GM23338 (cell line): Measurements from ENCODE around the gene PARD3. TPM values are rescaled to one million over a fixed set of nuclear protein-coding genes. Genes with fewer than 3 reads are reported as not detected.

ENCODE experiments used
- ATAC-seq: fragments of 200-7000 bp; cut with Tn5 transposase; 3 replicates; pipeline ENCODE4 v1.9.1; 2020
- DNase-seq: peaks from one replicate; pipeline ENCODE4 v3.0.0-alpha.2; 2015; ENCODE audit warnings: low spot score
- H2AFZ ChIP-seq: fragments of 200-600 bp; sonication (generic); 2 replicates; pipeline ENCODE4 v1.8.0; 2016; ENCODE audit warnings: antibody characterized with exemption, mild to moderate bottlenecking, moderate library complexity
- H3F3A ChIP-seq: fragments of 200-600 bp; sonication (generic); replicated peaks from 2 replicates; pipeline ENCODE4 v1.8.0; 2017; ENCODE audit warnings: antibody characterized with exemption, mixed run types, low read depth
- H3K27ac ChIP-seq: fragments of 200-600 bp; sonication (generic); 2 replicates; pipeline ENCODE4 v1.6.1; 2016; ENCODE audit warnings: low read depth
- H3K27me3 ChIP-seq: fragments of 200-600 bp; sonication (generic); 2 replicates; pipeline ENCODE4 v1.8.0; 2016; ENCODE audit warnings: mild to moderate bottlenecking, mixed run types, moderate library complexity; ENCODE audit not compliant: insufficient read depth
- H3K36me3 ChIP-seq: fragments of 200-600 bp; sonication (generic); 2 replicates; pipeline ENCODE4 v1.8.0; 2016; ENCODE audit warnings: mild to moderate bottlenecking; ENCODE audit not compliant: insufficient read depth
- H3K4me1 ChIP-seq: fragments of 200-600 bp; sonication (generic); 2 replicates; pipeline ENCODE4 v1.8.0; 2016; ENCODE audit warnings: mild to moderate bottlenecking, moderate library complexity; ENCODE audit not compliant: insufficient read depth
- H3K4me2 ChIP-seq: fragments of 200-600 bp; sonication (generic); 2 replicates; pipeline ENCODE4 v1.7.1; 2017; ENCODE audit warnings: mixed run types
- H3K4me3 ChIP-seq: fragments of 200-600 bp; sonication (generic); 2 replicates; pipeline ENCODE4 v1.6.1; 2016; ENCODE audit warnings: mixed run types
- H3K79me2 ChIP-seq: fragments of 200-600 bp; sonication (generic); replicated peaks from 2 replicates; pipeline ENCODE4 v1.8.0; 2017; ENCODE audit warnings: mild to moderate bottlenecking; ENCODE audit not compliant: insufficient read depth
- H3K9me2 ChIP-seq: fragments of 200-600 bp; sonication (generic); 2 replicates; pipeline ENCODE4 v1.8.0; 2017; ENCODE audit not compliant: insufficient read depth
- H4K20me1 ChIP-seq: fragments of 200-600 bp; sonication (generic); replicated peaks from 2 replicates; pipeline ENCODE4 v1.8.0; 2017; ENCODE audit warnings: mild to moderate bottlenecking; ENCODE audit not compliant: insufficient read depth
- H3K27ac Mint-ChIP-seq: 2 replicates; pipeline ENCODE4 v1.8.0; 2020; ENCODE audit warnings: inconsistent platforms, mild to moderate bottlenecking, moderate library complexity, mixed read lengths
- H3K27me3 Mint-ChIP-seq: 3 replicates; pipeline ENCODE4 v1.8.0; 2022; ENCODE audit warnings: low read depth, mild to moderate bottlenecking, moderate library complexity, mixed read lengths, inconsistent platforms; ENCODE audit not compliant: insufficient read depth, poor library complexity
- H3K36me3 Mint-ChIP-seq: 3 replicates; pipeline ENCODE4 v1.8.0; 2021; ENCODE audit warnings: low read depth, mild to moderate bottlenecking, inconsistent platforms, moderate library complexity, mixed read lengths
- H3K4me1 Mint-ChIP-seq: 3 replicates; pipeline ENCODE4 v1.8.0; 2020; ENCODE audit warnings: mild to moderate bottlenecking, inconsistent platforms, mixed read lengths
- H3K4me3 Mint-ChIP-seq: 3 replicates; pipeline ENCODE4 v1.8.0; 2021; ENCODE audit warnings: moderate library complexity, mild to moderate bottlenecking, inconsistent platforms, mixed read lengths
- H3K9me3 Mint-ChIP-seq: 3 replicates; pipeline ENCODE4 v1.8.0; 2020; ENCODE audit warnings: moderate library complexity, mild to moderate bottlenecking, inconsistent platforms, mixed read lengths
- CREB1 ChIP-seq: fragments of 250-450 bp; sonication (Bioruptor Pico); IDR thresholded peaks from 2 replicates; pipeline ENCODE4 v1.5.0; 2020; ENCODE audit warnings: low read depth, mild to moderate bottlenecking, moderate library complexity
- CTCF ChIP-seq, 2 experiments: fragments of 200-600 bp in 1 of 2; sonication (generic) in 1 of 2; conservative IDR thresholded peaks; 2 replicates each; pipeline versions ENCODE4 v1.5.1 to v1.6.1; 2016 to 2017; ENCODE audit warnings: antibody characterized with exemption in 2 of 2, low read depth in 2 of 2, mild to moderate bottlenecking in 2 of 2, moderate library complexity in 1 of 2
- EZH2 ChIP-seq: fragments of 200-600 bp; sonication (generic); IDR thresholded peaks from one replicate; pipeline ENCODE4 v1.8.0; 2017; ENCODE audit warnings: antibody characterized with exemption, mild to moderate bottlenecking, low read depth; ENCODE audit not compliant: unreplicated experiment
- EZH2phosphoT487 ChIP-seq: fragments of 200-600 bp; sonication (generic); IDR thresholded peaks from one replicate; pipeline ENCODE4 v1.8.1; 2018; ENCODE audit warnings: antibody characterized with exemption; ENCODE audit not compliant: unreplicated experiment
- JUNB ChIP-seq: IDR thresholded peaks from one replicate; pipeline ENCODE4 v1.6.1; 2016; ENCODE audit warnings: antibody characterized with exemption; ENCODE audit not compliant: unreplicated experiment
- NANOG ChIP-seq: IDR thresholded peaks from 2 replicates; pipeline ENCODE4 v1.6.1; 2016; ENCODE audit warnings: antibody characterized with exemption, borderline replicate concordance
- ZNF462 ChIP-seq: fragments of 250-450 bp; sonication (Bioruptor Pico); IDR thresholded peaks from 2 replicates; pipeline ENCODE4 v1.5.0; 2020; ENCODE audit warnings: mild to moderate bottlenecking, moderate library complexity
- polyA plus RNA-seq: library from polyadenylated mRNA; unstranded; fragments of >200 nt; fragmentation: Nextera tagmentation; extraction: Ambion mirVana; gene quantifications from 2 replicates; pipeline ENCODE4 v1.2.1, GENCODE V29; 2016
- total RNA-seq: library from RNA; depleted of rRNA; stranded (reverse); fragments of >200 nt; shearing (Covaris generic); gene quantifications from 2 replicates; pipeline ENCODE4 v1.2.3, GENCODE V29; 2014

PARD3 gene
- total and polyA plus RNA-seq, 2 experiments from 2014 or later, result 30.2 to 51.4 TPM

DNA sequence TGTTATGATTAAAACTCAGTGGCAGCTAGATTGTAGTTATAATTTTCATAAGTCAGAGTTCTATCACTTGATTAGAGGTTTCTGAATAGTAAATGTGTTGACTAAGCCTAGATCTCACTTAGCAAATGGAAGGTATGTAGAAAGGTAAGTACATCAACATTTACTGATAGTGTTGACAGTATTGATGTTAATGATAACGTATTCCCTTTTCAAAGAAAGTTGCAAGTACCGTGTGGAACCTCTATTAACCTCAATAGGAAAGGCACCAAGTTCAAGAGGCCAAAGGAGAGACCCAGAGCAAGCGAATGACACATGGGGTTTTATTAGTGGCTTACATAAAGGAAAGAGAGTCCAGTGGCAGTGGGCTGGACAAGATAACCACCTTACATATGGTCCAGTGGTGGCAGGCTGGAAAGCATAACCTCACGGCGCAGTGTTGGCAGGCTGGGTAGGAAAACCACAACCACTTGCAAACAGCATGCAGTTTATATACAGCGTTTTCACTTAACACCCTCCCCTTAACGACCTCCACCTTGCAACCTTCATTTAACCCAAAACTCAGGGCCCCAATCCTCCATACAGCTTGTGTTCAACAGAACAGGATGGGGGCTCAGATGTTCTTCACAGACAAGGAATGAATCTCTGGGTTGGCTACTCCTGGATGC is 611.0 kb downstream of the PARD3 start:
- Histone ChIP-seq H3K9me2 (no peaks in the 10 kb centered on the region), H3K4me2 (no peak overlapping the region), H3K4me3 (no peak overlapping the region), H3K27me3 (no peaks in the 10 kb centered on the region), H4K20me1 (no peaks in the 10 kb centered on the region), H3K27ac (no peak overlapping the region), H3F3A (no peaks in the 10 kb centered on the region), H3K4me1 (peaks cover 16% of the 10 kb centered on the region), H3K36me3 (no peaks in the 10 kb centered on the region), H3K79me2 (no peaks in the 10 kb centered on the region), H2AFZ (no peak overlapping the region)
- no peak for TF ChIP-seq ZNF462 (CRISPR knock-in tag)
- no peak for TF ChIP-seq EZH2
- no peak for TF ChIP-seq CREB1 (CRISPR knock-in tag)
- no peak for TF ChIP-seq JUNB
- no peak for TF ChIP-seq NANOG
- TF ChIP-seq EZH2phosphoT487, result no peak
- no peak for TF ChIP-seq CTCF (conservative IDR thresholded peaks at IDR 0.05; ENCODE audit: low read depth in 2 of 2)
- ATAC-seq (no peak), DNase-seq (no peak)
- H3K9me3 Mint-ChIP-seq, result peaks cover 7% of the 10 kb centered on the region; the same call in 2 of the 3 replicates
- H3K27me3 Mint-ChIP-seq, result peaks cover 2% of the 10 kb centered on the region
- peaks cover 9% of the 10 kb centered on the region; the same call in 1 of the 3 replicates for H3K36me3 Mint-ChIP-seq
- peaks cover 46% of the 10 kb centered on the region for H3K4me1 Mint-ChIP-seq
- no peak overlapping the region for H3K4me3 Mint-ChIP-seq
- no peak overlapping the region for H3K27ac Mint-ChIP-seq
